Ishikawa (cell line): Measurements from ENCODE around the gene RAD51B.

ENCODE experiments used
- CREB1 ChIP-seq: IDR thresholded peaks from 2 replicates; pipeline ENCODE4 v1.6.1; 2012; ENCODE audit warnings: low read depth
- RAD21 ChIP-seq: IDR thresholded peaks from 2 replicates; pipeline ENCODE4 v1.6.1; 2012; ENCODE audit warnings: low read depth

DNA sequence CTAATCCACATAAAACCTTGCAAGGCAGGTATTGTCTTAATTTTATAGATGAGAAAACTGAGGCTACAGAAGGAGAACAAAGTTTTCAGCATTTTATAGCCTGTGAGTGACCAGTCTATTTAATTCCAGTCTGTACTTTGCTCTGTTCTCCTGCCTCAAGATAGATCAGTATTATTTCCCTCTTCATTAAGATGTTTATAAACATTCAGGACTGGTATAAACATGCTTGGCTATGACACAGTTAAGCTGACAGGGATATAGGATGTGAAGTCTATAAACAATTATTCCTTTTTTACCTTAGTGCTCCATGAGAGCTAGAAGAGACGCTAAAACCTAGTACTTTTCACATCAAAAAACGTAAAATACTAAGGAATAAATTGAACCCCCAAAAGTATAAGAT, 287.3 kb downstream of the RAD51B start:
- TF ChIP-seq RAD21 (no peak), CREB1 (no peak)
